Suprapubic skin (tissue), 4 donors: Measurements from ENCODE around the gene TSPAN8. TPM values are rescaled to one million over a fixed set of nuclear protein-coding genes. Genes with fewer than 3 reads are reported as not detected.

ENCODE experiments used
- DNase-seq, 2 donors: peaks; one replicate each; pipeline ENCODE4 v3.0.0-alpha.2; 2019; ENCODE audit warnings: low spot score in 2 of 2
- H3K27ac ChIP-seq: fragments of 200-600 bp; sonication (generic); one replicate; pipeline ENCODE4 v1.5.1; 2019
- H3K27me3 ChIP-seq: fragments of 200-600 bp; sonication (generic); one replicate; pipeline ENCODE4 v1.5.1; 2019
- H3K36me3 ChIP-seq: fragments of 200-600 bp; sonication (generic); one replicate; pipeline ENCODE4 v1.5.1; 2019
- H3K4me1 ChIP-seq: fragments of 200-600 bp; sonication (generic); one replicate; pipeline ENCODE4 v1.5.1; 2019
- H3K4me3 ChIP-seq: fragments of 200-600 bp; sonication (generic); one replicate; pipeline ENCODE4 v1.5.1; 2019; ENCODE audit warnings: mild to moderate bottlenecking
- H3K9me3 ChIP-seq: fragments of 200-600 bp; sonication (generic); one replicate; pipeline ENCODE4 v1.5.1; 2019
- EP300 ChIP-seq: sonication (generic); formaldehyde crosslinking; IDR thresholded peaks from one replicate; pipeline ENCODE4 v1.6.1; 2017; ENCODE audit warnings: antibody characterized with exemption
- POLR2A ChIP-seq, 2 donors: fragments of 450-650 bp; IDR thresholded peaks; one replicate each; pipeline ENCODE4 v1.6.1; 2017; ENCODE audit warnings: antibody characterized with exemption in 2 of 2, mild to moderate bottlenecking in 2 of 2, moderate library complexity in 2 of 2
- POLR2AphosphoS5 ChIP-seq, 3 donors: sonication (generic); formaldehyde crosslinking; IDR thresholded peaks; one replicate each; pipeline ENCODE4 v1.6.1; 2017; ENCODE audit warnings: antibody characterized with exemption in 3 of 3
- WGBS: methylation state at CpG from one replicate; pipeline ENCODE4 v1.1.5; 2018; 5-methylcytosine and 5-hydroxymethylcytosine counted together
- total RNA-seq, 4 donors: library from RNA; depleted of rRNA; stranded (reverse); fragments of >200 nt; gene quantifications; one replicate each; pipeline ENCODE4 v1.1.0, GENCODE V29; 2016
- TF ChIP-seq, protein P1 (sequence below), 2 donors: fragments of 200-600 bp in 1 of 2; fragments of 450-650 bp in 1 of 2; sonication (generic) in 1 of 2; IDR thresholded peaks; one replicate each; pipeline ENCODE4 v1.5.1; 2016 to 2019; ENCODE audit warnings: antibody characterized with exemption in 2 of 2, mild to moderate bottlenecking in 1 of 2, moderate library complexity in 1 of 2

TSPAN8 gene
- total RNA-seq, 4 donors from 2014 or later = 8.3 to 33.6 (median 26.1) TPM

GRCh38 chr12:71085575-71085974 lies 72.2 kb downstream of the TSPAN8 start:
- H3K4me3 ChIP-seq = no peak overlapping the region
- WGBS = 85% methylated on average over 1 of the region's 1 CpG
- DNase-seq = no peak

GRCh38 chr12:71075743-71076142 lies 82.1 kb downstream of the TSPAN8 start:
- no peaks in the 10 kb centered on the region for H3K4me1 ChIP-seq
- 92% methylated on average over 2 of the region's 2 CpGs for WGBS
- no peak overlapping the region for H3K4me3 ChIP-seq
- no peaks in the 10 kb centered on the region for H3K9me3 ChIP-seq
- no peaks in the 10 kb centered on the region for H3K36me3 ChIP-seq
- TF ChIP-seq POLR2A (IDR thresholded peaks at IDR 0.05) = no peak
- TF ChIP-seq EP300 = no peak
- TF ChIP-seq, protein P1, sequence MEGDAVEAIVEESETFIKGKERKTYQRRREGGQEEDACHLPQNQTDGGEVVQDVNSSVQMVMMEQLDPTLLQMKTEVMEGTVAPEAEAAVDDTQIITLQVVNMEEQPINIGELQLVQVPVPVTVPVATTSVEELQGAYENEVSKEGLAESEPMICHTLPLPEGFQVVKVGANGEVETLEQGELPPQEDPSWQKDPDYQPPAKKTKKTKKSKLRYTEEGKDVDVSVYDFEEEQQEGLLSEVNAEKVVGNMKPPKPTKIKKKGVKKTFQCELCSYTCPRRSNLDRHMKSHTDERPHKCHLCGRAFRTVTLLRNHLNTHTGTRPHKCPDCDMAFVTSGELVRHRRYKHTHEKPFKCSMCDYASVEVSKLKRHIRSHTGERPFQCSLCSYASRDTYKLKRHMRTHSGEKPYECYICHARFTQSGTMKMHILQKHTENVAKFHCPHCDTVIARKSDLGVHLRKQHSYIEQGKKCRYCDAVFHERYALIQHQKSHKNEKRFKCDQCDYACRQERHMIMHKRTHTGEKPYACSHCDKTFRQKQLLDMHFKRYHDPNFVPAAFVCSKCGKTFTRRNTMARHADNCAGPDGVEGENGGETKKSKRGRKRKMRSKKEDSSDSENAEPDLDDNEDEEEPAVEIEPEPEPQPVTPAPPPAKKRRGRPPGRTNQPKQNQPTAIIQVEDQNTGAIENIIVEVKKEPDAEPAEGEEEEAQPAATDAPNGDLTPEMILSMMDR (IDR thresholded peaks at IDR 0.05) = no peak
- no peak for TF ChIP-seq POLR2AphosphoS5 (IDR thresholded peaks at IDR 0.05)
- no peaks in the 10 kb centered on the region for H3K27me3 ChIP-seq
- no peak for DNase-seq
- H3K27ac ChIP-seq = no peak overlapping the region

More at GRCh38 chr12:71085575-71085974, 72.2 kb downstream of the TSPAN8 start:
- no peaks in the 10 kb centered on the region for H3K27me3 ChIP-seq
- H3K27ac ChIP-seq = no peak overlapping the region
- H3K4me1 ChIP-seq = no peaks in the 10 kb centered on the region
- H3K36me3 ChIP-seq = no peaks in the 10 kb centered on the region
- no peak for TF ChIP-seq POLR2A (IDR thresholded peaks at IDR 0.05)
- TF ChIP-seq POLR2AphosphoS5 (IDR thresholded peaks at IDR 0.05) = no peak
- TF ChIP-seq, protein P1 (IDR thresholded peaks at IDR 0.05) = no peak
- TF ChIP-seq EP300 = no peak
- no peaks in the 10 kb centered on the region for H3K9me3 ChIP-seq

Other genes with a start within 250 kb of the TSPAN8 start
- not detected for gene PTPRR, start 237.3 kb downstream of the TSPAN8 start, total RNA-seq